Breast epithelium (tissue), 4 donors: ENCODE data around the gene TUBA4A. TPM values are rescaled to one million over a fixed set of nuclear protein-coding genes. Genes with fewer than 3 reads are reported as not detected.
A peak's percentile ranks its signal among the peaks of the same experiment; 100 is the strongest.
"Not testable (repeated sequence)": the region's sequence is repeated elsewhere in the genome, so short reads cannot be mapped to it uniquely, and the experiment has no call there.

Experiments
- DNase-seq, 2 donors: peaks; one replicate each; pipeline ENCODE4 v3.0.0-alpha.2; 2019; ENCODE audit warnings: low spot score in 2 of 2
- H3K27ac ChIP-seq, 2 donors: fragments of 200-600 bp; sonication (generic) in 1 of 2; one replicate each; pipeline ENCODE4 v1.5.1; 2016 to 2019; ENCODE audit warnings: mild to moderate bottlenecking in 1 of 2
- H3K27me3 ChIP-seq, 2 donors: fragments of 200-600 bp; sonication (generic) in 1 of 2; one replicate each; pipeline versions ENCODE4 v1.5.1 to v1.6.0; 2017 to 2019; ENCODE audit warnings: control low read depth in 1 of 2, mild to moderate bottlenecking in 1 of 2
- H3K36me3 ChIP-seq: fragments of 200-600 bp; one replicate; pipeline ENCODE4 v1.5.1; 2019
- H3K4me1 ChIP-seq, 2 donors: fragments of 200-600 bp; sonication (generic); one replicate each; pipeline ENCODE4 v1.5.1; 2016 to 2019; ENCODE audit warnings: control low read depth in 1 of 2
- H3K4me3 ChIP-seq, 3 donors: fragments of 200-600 bp; sonication (generic); 1 replicate in 2 of 3; 2 replicates in 1 of 3; pipeline ENCODE4 v1.5.1; 2016 to 2019; ENCODE audit warnings: mild to moderate bottlenecking in 3 of 3, moderate library complexity in 2 of 3
- H3K9me3 ChIP-seq, 2 donors: fragments of 200-600 bp; sonication (generic) in 1 of 2; one replicate each; pipeline ENCODE4 v1.5.1; 2016 to 2019; ENCODE audit warnings: control low read depth in 1 of 2
- POLR2A ChIP-seq: fragments of 450-650 bp; IDR thresholded peaks from one replicate; pipeline ENCODE4 v1.6.1; 2016; ENCODE audit warnings: antibody characterized with exemption, mild to moderate bottlenecking, moderate library complexity
- POLR2AphosphoS5 ChIP-seq, 3 donors: sonication (generic); formaldehyde crosslinking; IDR thresholded peaks; one replicate each; pipeline ENCODE4 v1.6.1; 2017; ENCODE audit warnings: antibody characterized with exemption in 3 of 3
- intact Hi-C: fragments of 100-400 bp; cut with DNase I; formaldehyde crosslinking; loops from one replicate; pipeline ENCODE4 v1.15.1; 2023; ENCODE audit warnings: low total_unique reads
- total RNA-seq, 3 donors: library from RNA; depleted of rRNA; stranded (reverse); fragments of >200 nt; gene quantifications; one replicate each; pipeline ENCODE4 v1.1.0, GENCODE V29; 2016
- TF ChIP-seq, protein P1 (sequence below), 3 donors: fragments of 450-650 bp; IDR thresholded peaks; one replicate each; pipeline ENCODE4 v1.5.1; 2016 to 2017; ENCODE audit warnings: antibody characterized with exemption in 3 of 3, mild to moderate bottlenecking in 3 of 3, moderate library complexity in 3 of 3

The TUBA4A gene
- total RNA-seq, 3 donors from 2014 or later = 5.4 to 73.3 (median 48.8) TPM

DNA sequence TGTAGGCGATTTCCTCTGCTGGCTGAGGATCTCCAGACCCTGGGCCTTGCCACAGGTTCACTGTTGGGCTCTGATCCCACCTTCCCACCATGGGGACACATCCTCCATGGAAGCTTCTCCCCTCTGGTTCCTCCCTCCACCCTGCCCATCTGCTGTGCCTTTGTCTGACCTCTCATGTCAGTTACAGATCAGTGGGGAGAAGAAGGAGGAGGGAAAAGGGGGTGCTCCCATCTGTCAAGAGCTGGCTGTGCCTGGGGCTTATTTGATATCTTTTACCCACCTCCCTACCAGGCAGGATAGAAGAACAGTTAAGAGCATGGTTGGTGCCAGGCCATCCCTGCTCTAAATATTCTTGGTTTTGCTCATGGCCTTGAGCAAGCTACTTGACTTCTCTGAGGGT lies 13.2 kb upstream of the TUBA4A start:
- no peaks in the 10 kb centered on the region for H3K27me3 ChIP-seq
- TF ChIP-seq, protein P1, sequence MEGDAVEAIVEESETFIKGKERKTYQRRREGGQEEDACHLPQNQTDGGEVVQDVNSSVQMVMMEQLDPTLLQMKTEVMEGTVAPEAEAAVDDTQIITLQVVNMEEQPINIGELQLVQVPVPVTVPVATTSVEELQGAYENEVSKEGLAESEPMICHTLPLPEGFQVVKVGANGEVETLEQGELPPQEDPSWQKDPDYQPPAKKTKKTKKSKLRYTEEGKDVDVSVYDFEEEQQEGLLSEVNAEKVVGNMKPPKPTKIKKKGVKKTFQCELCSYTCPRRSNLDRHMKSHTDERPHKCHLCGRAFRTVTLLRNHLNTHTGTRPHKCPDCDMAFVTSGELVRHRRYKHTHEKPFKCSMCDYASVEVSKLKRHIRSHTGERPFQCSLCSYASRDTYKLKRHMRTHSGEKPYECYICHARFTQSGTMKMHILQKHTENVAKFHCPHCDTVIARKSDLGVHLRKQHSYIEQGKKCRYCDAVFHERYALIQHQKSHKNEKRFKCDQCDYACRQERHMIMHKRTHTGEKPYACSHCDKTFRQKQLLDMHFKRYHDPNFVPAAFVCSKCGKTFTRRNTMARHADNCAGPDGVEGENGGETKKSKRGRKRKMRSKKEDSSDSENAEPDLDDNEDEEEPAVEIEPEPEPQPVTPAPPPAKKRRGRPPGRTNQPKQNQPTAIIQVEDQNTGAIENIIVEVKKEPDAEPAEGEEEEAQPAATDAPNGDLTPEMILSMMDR (IDR thresholded peaks at IDR 0.05) = no peak
- no peak for TF ChIP-seq POLR2A
- TF ChIP-seq POLR2AphosphoS5 (IDR thresholded peaks at IDR 0.05) = no peak
- no peak overlapping the region for H3K4me3 ChIP-seq
- no peak overlapping the region for H3K27ac ChIP-seq
- H3K36me3 ChIP-seq = no peaks in the 10 kb centered on the region
- no peaks in the 10 kb centered on the region for H3K9me3 ChIP-seq
- intact Hi-C loops = no loop called here
- H3K4me1 ChIP-seq = no peaks in the 10 kb centered on the region
- no peak for DNase-seq

DNA sequence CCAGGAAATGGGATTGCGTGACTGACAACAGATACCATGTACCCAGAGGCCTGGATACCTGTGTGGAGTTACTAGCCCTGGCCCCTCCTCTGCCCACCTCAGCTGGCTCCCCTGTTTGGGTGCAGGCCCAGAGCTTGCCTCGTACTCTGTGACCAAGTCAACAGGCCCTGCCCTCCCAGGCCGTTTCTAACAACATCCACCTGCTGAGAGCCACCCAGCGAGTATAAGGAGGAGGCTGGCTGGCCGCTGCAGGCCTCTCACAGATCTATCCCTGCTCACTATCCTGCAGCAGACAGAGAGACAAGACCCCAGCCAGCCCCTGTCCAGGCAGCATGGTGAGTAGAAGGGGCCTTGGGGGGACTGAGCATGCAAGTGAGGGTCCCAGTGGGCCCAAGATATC lies 12.5 kb upstream of the TUBA4A start:
- no peaks in the 10 kb centered on the region for H3K4me1 ChIP-seq
- no peaks in the 10 kb centered on the region for H3K9me3 ChIP-seq
- H3K36me3 ChIP-seq = no peaks in the 10 kb centered on the region
- no peak for DNase-seq
- H3K4me3 ChIP-seq = no peak overlapping the region
- no peak overlapping the region for H3K27ac ChIP-seq
- H3K27me3 ChIP-seq = no peaks in the 10 kb centered on the region
- intact Hi-C loops = no loop called here
- no peak for TF ChIP-seq POLR2A
- TF ChIP-seq, protein P1 (IDR thresholded peaks at IDR 0.05) = no peak
- no peak for TF ChIP-seq POLR2AphosphoS5 (IDR thresholded peaks at IDR 0.05)

DNA sequence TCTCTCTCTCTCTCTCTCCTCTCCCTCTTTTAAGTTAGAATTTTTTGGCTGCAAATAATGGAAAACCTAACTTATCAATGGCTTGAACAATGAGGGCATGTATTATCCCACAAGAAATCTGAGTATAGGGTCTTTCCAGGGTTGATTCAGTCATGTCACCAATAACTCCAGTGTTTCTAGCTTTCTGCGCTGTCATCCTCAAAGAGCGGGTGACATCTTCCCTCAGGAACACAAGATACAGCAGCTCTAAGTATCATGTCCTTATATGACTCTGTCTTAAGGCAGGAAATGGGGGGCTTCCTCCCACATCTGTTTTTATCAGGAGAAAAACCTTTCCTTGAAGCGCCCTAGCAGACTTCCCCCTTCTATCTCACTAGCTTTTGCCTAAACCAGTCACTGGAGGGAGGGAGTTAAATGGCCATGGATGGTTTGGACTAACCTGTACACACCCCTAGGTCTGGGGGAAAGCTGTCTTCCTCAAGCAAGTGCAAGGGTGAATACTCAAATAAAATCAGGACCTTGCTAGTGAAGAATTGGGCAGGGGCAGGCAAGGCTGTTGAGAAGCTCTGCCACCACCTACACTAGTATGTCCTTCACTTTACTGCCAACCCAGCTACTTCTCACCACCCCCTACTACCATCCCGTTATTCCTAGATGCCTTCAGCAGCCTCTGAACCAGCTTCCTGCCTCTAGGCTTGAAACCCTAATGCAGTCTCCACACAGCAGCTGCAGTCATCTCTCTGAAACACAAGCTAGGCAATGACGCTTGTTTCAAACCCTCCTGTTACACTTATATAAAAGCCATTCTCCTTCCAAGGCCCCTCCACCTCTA lies 7.5 kb upstream of the TUBA4A start:
- Histone ChIP-seq H3K9me3 (no peaks in the 10 kb centered on the region), H3K36me3 (no peaks in the 10 kb centered on the region), H3K27me3 (no peaks in the 10 kb centered on the region), H3K4me1 (no peaks in the 10 kb centered on the region), H3K27ac (no peak overlapping the region), H3K4me3 (no peak overlapping the region)
- TF ChIP-seq, protein P1 (IDR thresholded peaks at IDR 0.05) = no peak
- TF ChIP-seq POLR2A = no peak
- TF ChIP-seq POLR2AphosphoS5 (IDR thresholded peaks at IDR 0.05) = no peak
- intact Hi-C loops = loop anchor here (5.0 kb wide), 1 partner anchor 859 kb away; no protein-coding TSS in a partner anchor
- DNase-seq = no peak

DNA sequence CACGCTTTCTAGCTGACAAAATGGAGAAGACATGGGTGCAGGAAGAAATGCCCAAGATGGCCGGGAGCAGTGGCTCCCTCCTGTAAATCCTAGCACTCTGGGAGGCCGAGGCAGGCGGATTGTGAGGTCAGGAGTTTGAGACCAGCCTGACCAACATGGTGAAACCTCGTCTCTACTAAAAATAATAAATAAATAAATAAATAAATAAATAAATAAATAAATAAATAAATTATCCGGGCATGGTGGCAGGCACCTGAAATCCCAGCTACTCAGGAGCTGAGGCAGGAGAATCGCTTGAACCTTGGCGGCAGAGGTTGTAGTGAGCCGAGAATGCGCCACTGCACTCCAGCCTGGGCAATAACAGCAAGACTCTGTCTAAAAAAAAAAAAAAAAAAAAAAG lies 5.2 kb upstream of the TUBA4A start:
- H3K36me3 ChIP-seq, DNase-seq, H3K9me3 ChIP-seq, H3K4me1 ChIP-seq, H3K4me3 ChIP-seq, intact Hi-C loops, H3K27me3 ChIP-seq, H3K27ac ChIP-seq: not testable (repeated sequence)

DNA sequence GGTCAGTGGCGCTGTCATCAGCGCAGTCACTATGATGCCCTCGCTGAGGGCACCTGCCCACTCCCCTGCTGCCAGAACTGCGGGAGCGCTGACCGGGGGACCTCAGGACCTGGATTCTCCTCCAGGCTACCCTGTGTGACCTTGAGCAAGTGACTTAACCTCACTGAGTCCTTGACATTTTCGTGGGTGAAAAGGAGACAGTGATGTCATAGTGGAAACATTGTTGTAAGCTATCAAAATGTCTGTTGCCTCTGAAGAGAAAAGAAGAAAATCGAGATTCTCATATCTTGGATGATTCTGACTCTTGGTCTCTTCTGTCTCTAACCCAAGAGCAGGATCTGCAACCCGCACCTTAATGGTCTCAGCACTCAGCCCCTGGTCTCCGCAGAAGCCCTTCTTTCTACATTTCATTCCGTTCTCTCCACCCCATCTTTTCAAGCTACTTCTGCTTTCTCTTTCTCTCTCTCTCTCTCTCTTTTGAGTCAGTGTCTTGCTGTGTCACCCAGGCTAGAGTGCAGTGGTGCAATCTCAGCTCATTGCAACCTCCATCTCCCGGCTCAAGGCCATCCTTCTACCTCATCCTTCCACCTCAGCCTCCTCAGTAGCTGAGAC lies 978 bp upstream of the TUBA4A start:
- Histone ChIP-seq H3K9me3 (no peaks in the 10 kb centered on the region), H3K27me3 (no peaks in the 10 kb centered on the region), H3K36me3 (no peaks in the 10 kb centered on the region), H3K4me3 (peak overlapping the region; percentile 55 to 76 (median 69)), H3K27ac (peak overlapping the region; percentile 93 to 98), H3K4me1 (peaks cover 9 to 11% of the 10 kb centered on the region in 2 donors)
- TF ChIP-seq POLR2AphosphoS5 (IDR thresholded peaks at IDR 0.05) = no peak
- TF ChIP-seq POLR2A = no peak
- TF ChIP-seq, protein P1 (IDR thresholded peaks at IDR 0.05) = no peak
- intact Hi-C loops = no loop called here
- DNase-seq = no peak
